ENCODE results near the gene NAA20.

- TF ChIP-seq CTCF (IDR thresholded peaks at IDR 0.05; ENCODE audit: insufficient read depth, low read length, poor library complexity, severe bottlenecking) = no peak
- TF ChIP-seq EZH2phosphoT487 (conservative IDR thresholded peaks at IDR 0.05; ENCODE audit: low read length) = no peak
Observed at GRCh38 chr20:19970256-19970765, 46.9 kb upstream of the NAA20 start.

Data from SU-DHL-6 (cell line).